Natural killer cell treated with Interleukin-12 subunit alpha and Interleukin-12 subunit beta and Interleukin-15 and Interleukin-18, amount 100 ng/mL, for 72 hours (primary cell): ENCODE measurements around the gene RAP1B. TPM values are rescaled to one million over a fixed set of nuclear protein-coding genes. Genes with fewer than 3 reads are reported as not detected.

ENCODE experiments used
- ATAC-seq, 2 donors: fragments of 150-1000 bp; cut with Tn5 transposase in 1 of 2; sonication (Bioruptor Pico), chemical (Tn5 transposase) in 1 of 2; 2 replicates each; pipeline ENCODE4 v1.10.0; 2021
- DNase-seq: peaks from one replicate; pipeline ENCODE4 v3.0.0; 2022; ENCODE audit warnings: low spot score
- H3K27ac Mint-ChIP-seq, 2 donors: 1 replicate in 1 of 2; 2 replicates in 1 of 2; pipeline ENCODE4 v1.8.0; 2022; ENCODE audit warnings: mixed read lengths in 2 of 2, mild to moderate bottlenecking in 1 of 2, moderate library complexity in 1 of 2
- H3K27me3 Mint-ChIP-seq, 2 donors: 1 replicate in 1 of 2; 2 replicates in 1 of 2; pipeline ENCODE4 v1.8.0; 2022; ENCODE audit warnings: mixed read lengths in 2 of 2
- H3K36me3 Mint-ChIP-seq: one replicate; pipeline ENCODE4 v1.8.0; 2022; ENCODE audit warnings: mixed read lengths
- H3K4me1 Mint-ChIP-seq, 2 donors: 1 replicate in 1 of 2; 2 replicates in 1 of 2; pipeline ENCODE4 v1.8.0; 2022; ENCODE audit warnings: low read depth in 2 of 2, mixed read lengths in 2 of 2, mild to moderate bottlenecking in 1 of 2
- H3K4me3 Mint-ChIP-seq: one replicate; pipeline ENCODE4 v1.8.0; 2022; ENCODE audit warnings: mixed read lengths
- H3K9me3 Mint-ChIP-seq: 2 replicates; pipeline ENCODE4 v1.8.0; 2022; ENCODE audit warnings: mixed read lengths
- total RNA-seq, 2 donors: library from RNA; stranded (reverse); gene quantifications; one replicate each; pipeline ENCODE4 v1.2.3, GENCODE V29; 2022

Gene RAP1B
- total RNA-seq, 2 donors from 2014 or later: 328 to 448 TPM

GRCh38 chr12:68589194-68589593, 21.5 kb upstream of the RAP1B start:
- ATAC-seq: no peak
- Mint-ChIP-seq H3K4me3 (no peak overlapping the region), H3K27ac (peak overlapping the region in 1 of 2 donors; percentile 6)

GRCh38 chr12:68591734-68592418, 18.8 kb upstream of the RAP1B start:
- peak overlapping the region; percentile 85 to 89 for H3K27ac Mint-ChIP-seq
- H3K9me3 Mint-ChIP-seq: peaks cover 5% of the 10 kb centered on the region
- H3K36me3 Mint-ChIP-seq: peaks cover 17% of the 10 kb centered on the region
- H3K27me3 Mint-ChIP-seq: no peaks in the 10 kb centered on the region
- H3K4me3 Mint-ChIP-seq: peak overlapping the region; percentile 61
- no peak for DNase-seq
- ATAC-seq: peak in 1 of 2 donors; percentile 28
- peaks cover 36 to 39% of the 10 kb centered on the region in 2 donors for H3K4me1 Mint-ChIP-seq

More at GRCh38 chr12:68589194-68589593, 21.5 kb upstream of the RAP1B start:
- H3K9me3 Mint-ChIP-seq: peaks cover 5% of the 10 kb centered on the region
- H3K36me3 Mint-ChIP-seq: peaks cover 17% of the 10 kb centered on the region
- no peaks in the 10 kb centered on the region for H3K27me3 Mint-ChIP-seq
- no peak for DNase-seq
- H3K4me1 Mint-ChIP-seq: peaks cover 39 to 46% of the 10 kb centered on the region in 2 donors

GRCh38 chr12:68595241-68595640, 15.5 kb upstream of the RAP1B start:
- H3K27ac Mint-ChIP-seq: no peak overlapping the region
- H3K4me1 Mint-ChIP-seq: peaks cover 40 to 49% of the 10 kb centered on the region in 2 donors

GRCh38 chr12:68601767-68602166, 8.9 kb upstream of the RAP1B start:
- ATAC-seq (no peak), DNase-seq (no peak)
- H3K27ac Mint-ChIP-seq: peak overlapping the region in 1 of 2 donors; percentile 40
- peaks cover 23 to 55% of the 10 kb centered on the region in 2 donors for H3K4me1 Mint-ChIP-seq
- no peaks in the 10 kb centered on the region for H3K36me3 Mint-ChIP-seq
- no peak overlapping the region for H3K4me3 Mint-ChIP-seq
- no peaks in the 10 kb centered on the region for H3K27me3 Mint-ChIP-seq
- no peaks in the 10 kb centered on the region for H3K9me3 Mint-ChIP-seq

More at GRCh38 chr12:68595241-68595640, 15.5 kb upstream of the RAP1B start:
- H3K27me3 Mint-ChIP-seq: no peaks in the 10 kb centered on the region
- no peaks in the 10 kb centered on the region for H3K9me3 Mint-ChIP-seq
- peaks cover 8% of the 10 kb centered on the region for H3K36me3 Mint-ChIP-seq
- no peak overlapping the region for H3K4me3 Mint-ChIP-seq
- ATAC-seq: no peak
- no peak for DNase-seq

- Mint-ChIP-seq H3K4me1 (peaks cover 24 to 56% of the 10 kb centered on the region in 2 donors), H3K4me3 (peak overlapping the region; percentile 66), H3K9me3 (no peaks in the 10 kb centered on the region), H3K27me3 (no peaks in the 10 kb centered on the region), H3K27ac (peak overlapping the region in 1 of 2 donors; percentile 61), H3K36me3 (no peaks in the 10 kb centered on the region)
- DNase-seq (no peak), ATAC-seq (no peak)
Observed at GRCh38 chr12:68602720-68603119, 8.0 kb upstream of the RAP1B start.

GRCh38 chr12:68608191-68608590, 2.5 kb upstream of the RAP1B start:
- Mint-ChIP-seq H3K36me3 (peaks cover 18% of the 10 kb centered on the region), H3K9me3 (no peaks in the 10 kb centered on the region), H3K4me3 (peak overlapping the region; percentile 46), H3K27me3 (no peaks in the 10 kb centered on the region), H3K27ac (peak overlapping the region; percentile 32 to 43), H3K4me1 (peaks cover 17 to 51% of the 10 kb centered on the region in 2 donors)
- ATAC-seq (no peak), DNase-seq (no peak)

- peak overlapping the region; percentile 99 for H3K4me3 Mint-ChIP-seq
- H3K36me3 Mint-ChIP-seq: peaks cover 34% of the 10 kb centered on the region
- H3K27ac Mint-ChIP-seq: peak overlapping the region; percentile 99
- no peaks in the 10 kb centered on the region for H3K27me3 Mint-ChIP-seq
- H3K4me1 Mint-ChIP-seq: peaks cover 33 to 54% of the 10 kb centered on the region in 2 donors
- ATAC-seq (no peak), DNase-seq (no peak)
- no peaks in the 10 kb centered on the region for H3K9me3 Mint-ChIP-seq
Observed at GRCh38 chr12:68609998-68610369, 715 bp upstream of the RAP1B start.

GRCh38 chr12:68611094-68611805, 551 bp downstream of the RAP1B start:
- peaks cover 40 to 58% of the 10 kb centered on the region in 2 donors for H3K4me1 Mint-ChIP-seq
- peak overlapping the region; percentile 99 for H3K4me3 Mint-ChIP-seq
- H3K27ac Mint-ChIP-seq: peak overlapping the region; percentile 99
- H3K36me3 Mint-ChIP-seq: peaks cover 35% of the 10 kb centered on the region
- ATAC-seq (peak; percentile 50 to 52), DNase-seq (peak; percentile 67)
- H3K9me3 Mint-ChIP-seq: no peaks in the 10 kb centered on the region
- H3K27me3 Mint-ChIP-seq: no peaks in the 10 kb centered on the region

- no peak for DNase-seq
- Mint-ChIP-seq H3K9me3 (no peaks in the 10 kb centered on the region), H3K27me3 (no peaks in the 10 kb centered on the region), H3K4me3 (peak overlapping the region; percentile 99), H3K4me1 (peaks cover 40 to 58% of the 10 kb centered on the region in 2 donors), H3K36me3 (peaks cover 35% of the 10 kb centered on the region), H3K27ac (peak overlapping the region; percentile 99)
- no peak for ATAC-seq
Observed at GRCh38 chr12:68611806-68612160, 1.1 kb downstream of the RAP1B start.

GRCh38 chr12:68612202-68612601, 1.5 kb downstream of the RAP1B start:
- Mint-ChIP-seq H3K4me3 (peak overlapping the region; percentile 99), H3K27ac (peak overlapping the region; percentile 99), H3K27me3 (no peaks in the 10 kb centered on the region), H3K36me3 (peaks cover 35% of the 10 kb centered on the region), H3K4me1 (peaks cover 41 to 60% of the 10 kb centered on the region in 2 donors), H3K9me3 (no peaks in the 10 kb centered on the region)
- DNase-seq (no peak), ATAC-seq (no peak)

- Mint-ChIP-seq H3K27me3 (no peaks in the 10 kb centered on the region), H3K4me1 (peaks cover 45 to 63% of the 10 kb centered on the region in 2 donors), H3K27ac (peak overlapping the region; percentile 99), H3K9me3 (no peaks in the 10 kb centered on the region), H3K4me3 (peak overlapping the region; percentile 99), H3K36me3 (peaks cover 35% of the 10 kb centered on the region)
- no peak for DNase-seq
- no peak for ATAC-seq
Observed at GRCh38 chr12:68612697-68613096, 2.0 kb downstream of the RAP1B start.

- peaks cover 40 to 57% of the 10 kb centered on the region in 2 donors for H3K4me1 Mint-ChIP-seq
- H3K36me3 Mint-ChIP-seq: peaks cover 35% of the 10 kb centered on the region
- H3K9me3 Mint-ChIP-seq: no peaks in the 10 kb centered on the region
- H3K27me3 Mint-ChIP-seq: no peaks in the 10 kb centered on the region
- peak overlapping the region; percentile 99 for H3K27ac Mint-ChIP-seq
- H3K4me3 Mint-ChIP-seq: peak overlapping the region; percentile 99
- ATAC-seq (no peak), DNase-seq (no peak)
Observed at GRCh38 chr12:68613209-68613904, 2.7 kb downstream of the RAP1B start.

GRCh38 chr12:68614105-68614679, 3.5 kb downstream of the RAP1B start:
- Mint-ChIP-seq H3K27me3 (no peaks in the 10 kb centered on the region), H3K4me3 (peak overlapping the region; percentile 99), H3K9me3 (no peaks in the 10 kb centered on the region), H3K36me3 (peaks cover 35% of the 10 kb centered on the region), H3K4me1 (peaks cover 44 to 63% of the 10 kb centered on the region in 2 donors), H3K27ac (peak overlapping the region; percentile 99)
- no peak for ATAC-seq
- DNase-seq: no peak
